Measurements from ENCODE around the gene IL17B.

GRCh38 chr5:149357370-149358293 lies 21.5 kb downstream of the IL17B start, which contains the start of gene PCYOX1L:
- TF ChIP-seq ATF2 (CRISPR knock-in tag; IDR thresholded peaks at IDR 0.05), result no peak
- TF ChIP-seq POLR2A (conservative IDR thresholded peaks at IDR 0.05), result peak; percentile 67
- TF ChIP-seq EP300 (IDR thresholded peaks at IDR 0.05; ENCODE audit: low read length), result no peak
- TF ChIP-seq KDM4B (IDR thresholded peaks at IDR 0.05; ENCODE audit: borderline replicate concordance in 2 of 2, low read depth in 1 of 2), result no peak
- no peak for TF ChIP-seq RAD21 (CRISPR knock-in tag; conservative IDR thresholded peaks at IDR 0.05 in 1 of 2, IDR thresholded peaks at IDR 0.05 in 1 of 2)

Measured in K562 (cell line).